ENCODE results near the gene GDAP1L1. TPM values are rescaled to one million over a fixed set of nuclear protein-coding genes. Genes with fewer than 3 reads are reported as not detected.
A peak's percentile ranks its signal among the peaks of the same experiment; 100 is the strongest.

The GDAP1L1 gene
- total and polyA plus RNA-seq, 8 donors: 0.18 to 0.53 (median 0.38) TPM; not detected in 2

GRCh38 chr20:44203161-44203560 is 43.9 kb upstream of the GDAP1L1 start:
- no peak overlapping the region for H3K4me3 ChIP-seq
- intact Hi-C loops (cut with DNase I): no loop called here
- peaks cover 0 to 71% of the 10 kb centered on the region in 2 donors for H3K36me3 ChIP-seq
- H3K4me1 ChIP-seq: peaks cover 18 to 44% of the 10 kb centered on the region in 2 donors
- ATAC-seq (no peak), DNase-seq (no peak)
- H3K9me3 ChIP-seq: no peaks in the 10 kb centered on the region
- no peak overlapping the region for H3K27ac ChIP-seq
- H3K27me3 ChIP-seq: no peaks in the 10 kb centered on the region
- TF ChIP-seq, protein P1, sequence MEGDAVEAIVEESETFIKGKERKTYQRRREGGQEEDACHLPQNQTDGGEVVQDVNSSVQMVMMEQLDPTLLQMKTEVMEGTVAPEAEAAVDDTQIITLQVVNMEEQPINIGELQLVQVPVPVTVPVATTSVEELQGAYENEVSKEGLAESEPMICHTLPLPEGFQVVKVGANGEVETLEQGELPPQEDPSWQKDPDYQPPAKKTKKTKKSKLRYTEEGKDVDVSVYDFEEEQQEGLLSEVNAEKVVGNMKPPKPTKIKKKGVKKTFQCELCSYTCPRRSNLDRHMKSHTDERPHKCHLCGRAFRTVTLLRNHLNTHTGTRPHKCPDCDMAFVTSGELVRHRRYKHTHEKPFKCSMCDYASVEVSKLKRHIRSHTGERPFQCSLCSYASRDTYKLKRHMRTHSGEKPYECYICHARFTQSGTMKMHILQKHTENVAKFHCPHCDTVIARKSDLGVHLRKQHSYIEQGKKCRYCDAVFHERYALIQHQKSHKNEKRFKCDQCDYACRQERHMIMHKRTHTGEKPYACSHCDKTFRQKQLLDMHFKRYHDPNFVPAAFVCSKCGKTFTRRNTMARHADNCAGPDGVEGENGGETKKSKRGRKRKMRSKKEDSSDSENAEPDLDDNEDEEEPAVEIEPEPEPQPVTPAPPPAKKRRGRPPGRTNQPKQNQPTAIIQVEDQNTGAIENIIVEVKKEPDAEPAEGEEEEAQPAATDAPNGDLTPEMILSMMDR (IDR thresholded peaks at IDR 0.05): no peak

DNA sequence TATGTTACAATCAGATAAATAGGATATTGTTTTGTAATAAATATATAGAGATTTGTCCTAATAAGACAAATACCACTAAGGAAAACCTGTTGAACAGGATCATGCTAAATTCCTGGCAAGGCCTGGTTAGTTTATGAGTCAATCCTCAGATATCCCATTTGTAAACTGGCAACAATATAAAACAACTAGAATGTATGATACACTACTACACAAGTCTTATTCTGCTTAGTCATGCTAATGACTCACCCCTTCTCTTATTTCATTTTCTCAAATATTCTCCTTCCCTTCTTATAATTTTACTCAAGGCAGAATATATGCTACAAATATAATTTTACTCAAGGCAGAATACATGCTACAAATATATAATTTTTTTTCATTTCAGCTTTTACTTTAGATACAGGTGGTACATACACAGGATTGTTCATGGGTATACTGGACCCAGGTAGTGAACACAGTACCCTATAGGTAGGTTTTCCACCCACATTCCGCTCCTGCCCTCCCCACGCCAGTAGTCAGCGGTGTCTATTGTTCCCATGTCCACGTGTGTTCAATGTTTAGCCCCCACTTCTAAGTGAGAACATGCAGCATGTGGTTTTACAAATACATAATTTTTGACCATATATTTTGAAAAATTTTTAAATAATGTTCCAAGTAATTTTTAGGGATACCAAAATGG is 42.8 kb upstream of the GDAP1L1 start:
- peak overlapping the region; percentile 50 to 55 for H3K27ac ChIP-seq
- peaks cover 0 to 60% of the 10 kb centered on the region in 2 donors for H3K36me3 ChIP-seq
- no peak overlapping the region for H3K4me3 ChIP-seq
- ATAC-seq (peak; percentile 87), DNase-seq (no peak)
- no peaks in the 10 kb centered on the region for H3K27me3 ChIP-seq
- intact Hi-C loops (cut with DNase I): no loop called here
- H3K4me1 ChIP-seq: peaks cover 27 to 56% of the 10 kb centered on the region in 2 donors
- TF ChIP-seq, protein P1 (IDR thresholded peaks at IDR 0.05): no peak
- no peaks in the 10 kb centered on the region for H3K9me3 ChIP-seq

DNA sequence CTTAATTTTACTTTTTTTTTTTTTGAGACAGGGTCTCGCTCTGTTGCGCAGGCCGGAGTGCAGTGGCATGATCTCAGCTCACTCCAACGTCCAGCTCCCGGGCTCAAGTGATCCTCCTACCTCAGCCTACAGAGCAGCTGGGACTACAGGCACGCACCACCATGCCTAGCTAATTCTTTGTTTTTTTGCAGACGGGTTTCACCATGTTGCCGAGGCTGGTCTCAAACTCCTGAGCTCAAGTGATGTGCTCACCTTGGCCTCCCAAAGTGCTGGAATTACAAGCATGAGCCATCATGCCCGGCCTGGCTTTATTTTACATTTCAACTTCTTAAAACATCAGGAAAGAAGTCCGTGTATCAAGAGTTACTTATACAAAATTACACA is 42.3 kb upstream of the GDAP1L1 start:
- no peaks in the 10 kb centered on the region for H3K9me3 ChIP-seq
- H3K27me3 ChIP-seq: no peaks in the 10 kb centered on the region
- peaks cover 0 to 55% of the 10 kb centered on the region in 2 donors for H3K36me3 ChIP-seq
- intact Hi-C loops (cut with DNase I): no loop called here
- no peak overlapping the region for H3K4me3 ChIP-seq
- H3K27ac ChIP-seq: peak overlapping the region; percentile 50 to 55
- DNase-seq (no peak), ATAC-seq (no peak)
- TF ChIP-seq, protein P1 (IDR thresholded peaks at IDR 0.05): no peak
- peaks cover 29 to 61% of the 10 kb centered on the region in 2 donors for H3K4me1 ChIP-seq

DNA sequence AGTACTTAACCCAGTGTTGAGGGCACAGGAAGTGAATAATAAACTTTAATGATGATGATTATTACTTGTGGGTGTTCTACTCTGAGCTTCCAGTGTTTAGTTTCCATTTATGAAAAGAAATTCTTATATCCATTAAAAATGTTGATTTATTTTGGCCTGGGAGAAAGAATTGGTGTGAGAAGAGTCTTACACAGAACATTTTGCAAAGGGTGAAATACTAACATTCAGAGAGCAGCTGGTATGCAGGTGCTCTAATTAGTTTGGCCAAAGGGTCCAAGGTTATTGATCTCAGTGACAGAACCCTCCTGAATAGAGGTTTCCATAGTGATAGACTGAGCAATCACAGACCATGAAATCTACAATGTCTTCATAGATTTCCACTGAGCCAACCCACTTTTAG is 41.0 kb upstream of the GDAP1L1 start:
- no peak for DNase-seq
- H3K36me3 ChIP-seq: peaks cover 0 to 42% of the 10 kb centered on the region in 2 donors
- intact Hi-C loops (cut with DNase I): no loop called here

DNA sequence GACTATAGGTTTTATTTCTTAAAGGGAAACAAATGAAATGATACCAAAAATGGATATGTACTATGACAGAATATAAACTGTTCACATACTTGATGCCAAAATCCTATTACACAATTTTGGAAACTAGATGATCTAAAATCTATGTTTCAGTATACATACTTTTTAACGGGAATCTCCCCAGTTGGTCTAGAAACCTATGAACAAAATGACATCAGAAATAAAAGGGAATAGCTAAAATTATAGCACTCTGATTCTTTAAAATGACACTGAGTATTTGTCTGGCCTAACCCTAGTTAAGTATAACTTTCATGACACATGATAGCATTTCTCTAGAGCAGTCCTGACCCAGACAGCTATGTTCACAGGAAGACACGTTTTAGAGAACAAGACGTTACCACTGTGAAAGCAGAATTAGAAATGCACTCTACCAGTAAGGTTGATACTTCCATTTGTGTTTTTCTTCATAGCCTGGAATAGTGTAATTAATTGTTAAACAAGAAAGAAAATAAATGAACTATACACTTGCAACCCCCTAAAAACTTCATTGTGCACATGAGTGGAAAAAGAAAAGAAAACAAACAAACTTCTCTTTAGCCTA is 39.9 kb upstream of the GDAP1L1 start:
- H3K4me1 ChIP-seq: peaks cover 36 to 73% of the 10 kb centered on the region in 2 donors
- H3K4me3 ChIP-seq: no peak overlapping the region
- H3K27ac ChIP-seq: peak overlapping the region in 1 of 2 donors; percentile 29
- ATAC-seq: no peak
- peaks cover 0 to 31% of the 10 kb centered on the region in 2 donors for H3K36me3 ChIP-seq
- intact Hi-C loops (cut with DNase I): no loop called here
- H3K9me3 ChIP-seq: no peaks in the 10 kb centered on the region
- DNase-seq: no peak
- no peaks in the 10 kb centered on the region for H3K27me3 ChIP-seq
- TF ChIP-seq, protein P1 (IDR thresholded peaks at IDR 0.05): no peak

More for the DNA sequence above, 41.0 kb upstream of the GDAP1L1 start:
- ATAC-seq: no peak
- Histone ChIP-seq H3K4me3 (no peak overlapping the region), H3K4me1 (peaks cover 29 to 62% of the 10 kb centered on the region in 2 donors), H3K27ac (no peak overlapping the region), H3K9me3 (no peaks in the 10 kb centered on the region), H3K27me3 (no peaks in the 10 kb centered on the region)
- TF ChIP-seq, protein P1 (IDR thresholded peaks at IDR 0.05): no peak

Data from left lung (tissue), 10 donors.